Activated naive CD4-positive, alpha-beta T cell treated with anti-CD3 and anti-CD28 coated beads, Interleukin-2, amount 50 U/mL, for 16 hours (primary cell): ENCODE data around the gene GRAMD4.
A peak's percentile ranks its signal among the peaks of the same experiment; 100 is the strongest.

Source experiments
- DNase-seq: peaks from one replicate; pipeline ENCODE4 v3.0.0-alpha.2; 2020

GRAMD4 gene

DNA sequence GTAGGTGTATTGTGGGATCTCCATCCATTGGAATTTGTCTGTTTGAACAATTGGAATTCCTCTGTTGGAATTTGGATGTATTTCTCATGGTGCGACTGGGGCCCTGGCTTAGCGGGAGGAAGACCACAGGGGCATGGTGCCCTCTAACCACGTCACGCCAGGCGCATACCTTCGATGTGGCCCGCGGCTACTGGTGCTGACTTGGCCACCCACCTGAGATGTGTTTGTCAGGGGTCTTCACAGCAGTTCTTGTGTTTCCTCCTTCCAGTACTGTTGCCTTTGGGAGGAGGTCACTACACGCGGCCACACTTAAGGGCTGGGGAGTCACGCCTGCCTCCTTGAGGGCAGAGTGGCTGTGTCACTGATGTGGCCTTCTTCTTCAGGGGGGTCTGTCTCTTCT lies 36.6 kb upstream of the GRAMD4 start:
- peak; percentile 1 for DNase-seq

- no peak for DNase-seq
Observed at GRCh38 chr22:46584081-46584921, 35.9 kb upstream of the GRAMD4 start.

DNA sequence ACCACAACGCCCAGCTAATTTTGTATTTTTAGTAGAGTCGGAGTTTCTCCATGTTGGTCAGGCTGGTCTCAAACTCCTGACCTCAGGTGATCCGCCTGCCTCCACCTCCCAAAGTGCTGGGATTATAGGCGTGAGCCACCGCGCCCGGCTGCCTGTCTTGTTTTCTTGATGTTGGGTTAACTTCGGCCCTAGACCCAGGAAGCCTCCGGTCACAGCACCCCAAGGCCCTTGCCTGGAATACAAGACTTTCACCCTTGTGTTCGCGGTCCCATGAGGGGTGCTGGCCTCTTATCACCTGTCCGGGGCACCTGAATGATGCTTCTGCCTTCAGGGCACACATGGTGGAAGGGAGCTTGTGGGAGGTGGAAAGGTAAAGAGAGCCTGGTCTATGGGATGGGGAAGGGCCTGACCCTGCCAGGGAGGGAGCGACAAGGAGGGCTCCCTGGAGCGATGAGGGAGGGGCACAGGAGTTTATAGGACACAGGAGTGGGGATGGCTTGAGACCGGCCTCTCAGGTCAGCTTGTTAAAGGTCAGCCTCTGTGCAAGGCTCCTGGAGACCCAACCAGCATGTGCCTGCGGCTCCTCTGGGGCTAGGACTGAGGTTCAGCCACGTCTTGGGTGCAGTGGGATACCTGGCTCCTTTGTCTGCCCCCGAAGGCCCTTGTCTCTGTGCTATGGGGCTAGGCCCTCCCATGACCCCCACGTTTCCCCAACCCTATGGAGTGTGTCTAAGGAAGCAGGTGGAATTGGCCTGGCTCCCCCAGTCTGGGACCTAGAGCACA lies 34.7 kb upstream of the GRAMD4 start:
- no peak for DNase-seq

DNA sequence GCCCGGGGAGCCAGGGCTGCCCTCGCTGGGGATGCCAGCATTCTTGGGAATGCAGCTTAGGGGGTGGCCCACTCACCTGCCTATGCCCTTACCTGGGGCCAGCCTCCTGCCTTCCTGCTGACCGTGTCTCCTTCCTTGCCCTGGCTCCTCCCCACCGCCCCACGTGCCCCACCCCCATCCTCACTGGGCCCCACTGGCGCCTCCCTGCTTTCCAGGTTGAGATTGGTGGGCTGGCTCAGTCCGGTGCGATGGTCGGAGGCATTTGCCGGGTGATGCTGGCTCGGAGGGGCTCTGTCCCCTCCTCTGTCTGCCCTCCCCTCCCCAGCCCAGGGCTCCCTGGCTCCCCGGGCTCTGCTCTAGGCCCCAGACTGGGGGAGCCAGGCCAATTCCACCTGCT lies 34.1 kb upstream of the GRAMD4 start:
- no peak for DNase-seq

DNA sequence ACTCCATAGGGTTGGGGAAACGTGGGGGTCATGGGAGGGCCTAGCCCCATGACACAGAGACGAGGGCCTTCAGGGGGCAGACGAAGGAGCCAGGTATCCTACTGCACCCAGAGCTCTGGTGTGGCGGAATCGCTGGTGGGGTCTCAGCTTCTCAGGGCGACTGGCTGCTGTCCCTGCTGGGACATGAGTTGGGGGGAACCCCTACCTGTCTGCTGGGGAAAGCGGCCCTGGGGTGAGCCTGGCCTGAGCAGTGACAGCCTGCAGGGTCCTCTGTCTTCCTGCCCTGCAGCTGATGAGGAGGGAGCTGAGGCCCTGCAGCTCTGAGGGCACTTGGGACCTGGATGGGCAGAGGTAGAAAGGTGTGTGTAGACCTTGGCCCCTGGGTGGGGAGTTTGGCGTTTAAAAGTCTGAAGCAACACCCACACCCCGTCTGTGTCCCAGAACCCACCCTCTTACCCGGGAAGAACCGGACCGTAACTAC lies 33.6 kb upstream of the GRAMD4 start:
- no peak for DNase-seq

- no peak for DNase-seq
Observed at GRCh38 chr22:46587061-46587460, 33.1 kb upstream of the GRAMD4 start.

DNA sequence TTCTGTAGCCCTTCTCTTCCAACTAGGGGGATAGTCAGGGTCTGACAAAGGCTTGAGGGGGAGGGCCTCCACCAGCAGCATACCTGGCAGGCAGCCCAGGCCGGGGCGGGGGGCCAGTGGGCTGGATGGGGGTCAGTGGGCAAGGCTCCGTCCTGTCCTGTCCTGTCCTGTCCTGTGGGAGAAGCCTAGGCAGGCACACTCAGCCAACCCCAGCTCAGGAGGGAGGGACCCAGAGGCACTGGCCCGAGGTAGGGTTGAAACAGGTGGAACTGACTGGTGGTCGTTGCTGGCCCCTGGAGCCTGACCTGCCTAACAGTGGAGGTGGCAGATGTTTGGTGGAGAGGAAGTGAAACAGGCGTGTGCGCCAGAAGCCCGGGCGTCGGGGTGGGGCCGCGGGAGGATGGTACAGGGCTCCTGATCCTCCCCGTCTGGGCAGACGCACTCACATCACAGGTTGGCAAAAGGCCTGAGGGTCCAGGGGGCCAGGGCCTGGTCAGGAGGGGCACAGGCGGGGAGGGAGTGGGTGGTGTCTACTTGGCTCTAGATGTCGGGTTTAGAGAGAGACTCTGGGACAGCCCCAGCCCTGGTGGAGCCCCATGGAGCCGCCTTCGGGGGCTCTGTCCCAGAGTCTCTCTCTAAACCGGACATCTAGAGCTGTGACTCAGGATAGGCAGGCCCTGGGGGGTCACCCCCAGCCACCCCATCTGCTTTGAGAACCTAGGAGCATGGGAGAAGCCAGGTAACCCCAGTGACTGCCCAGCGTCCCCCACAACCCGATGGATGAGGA lies 32.5 kb upstream of the GRAMD4 start:
- DNase-seq = no peak

- DNase-seq = no peak
Observed at GRCh38 chr22:46588279-46589140, 31.7 kb upstream of the GRAMD4 start.

- DNase-seq = no peak
Observed at GRCh38 chr22:46589141-46589748, 30.9 kb upstream of the GRAMD4 start.

DNA sequence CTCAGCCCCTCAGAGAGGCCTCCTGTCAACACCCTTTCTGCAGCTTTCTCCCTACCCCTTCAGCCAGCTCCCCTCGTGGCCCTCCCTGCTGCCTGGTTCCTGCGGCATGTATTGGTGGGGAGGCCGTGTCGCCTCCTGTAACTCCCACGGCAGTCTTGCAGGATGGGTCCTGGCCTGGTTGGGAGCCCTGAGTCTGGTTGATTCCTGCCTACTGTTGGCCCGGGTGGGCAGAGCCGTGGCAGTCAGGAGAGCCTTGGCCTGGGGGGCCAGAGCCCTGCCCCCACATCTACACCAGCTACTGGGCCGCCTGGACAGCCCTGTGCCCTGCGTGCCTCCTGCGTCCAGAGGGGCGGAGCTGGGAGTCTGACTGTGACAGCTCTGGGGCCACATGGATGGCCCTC lies 30.3 kb upstream of the GRAMD4 start:
- DNase-seq = no peak

DNA sequence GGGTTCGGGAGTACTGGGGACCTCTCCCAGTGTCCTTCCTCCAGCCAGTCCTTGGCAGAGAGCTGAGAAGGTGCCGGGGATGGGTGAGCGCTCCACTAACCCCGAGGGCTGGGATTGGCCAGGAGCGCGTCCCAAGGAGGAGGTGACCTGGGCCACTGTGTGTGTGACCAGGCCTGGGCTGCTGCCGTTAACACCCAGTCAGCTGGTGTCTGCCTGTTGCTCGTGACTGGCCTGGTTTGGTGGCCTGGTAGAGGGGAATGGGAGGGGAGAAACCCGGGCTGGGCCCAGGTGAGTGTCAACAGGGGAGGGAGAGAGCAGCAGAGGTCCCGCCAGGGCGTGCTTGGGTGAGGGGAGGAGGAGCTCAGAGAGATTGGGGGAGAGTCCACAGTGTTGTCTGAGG lies 29.9 kb upstream of the GRAMD4 start:
- DNase-seq = no peak

DNA sequence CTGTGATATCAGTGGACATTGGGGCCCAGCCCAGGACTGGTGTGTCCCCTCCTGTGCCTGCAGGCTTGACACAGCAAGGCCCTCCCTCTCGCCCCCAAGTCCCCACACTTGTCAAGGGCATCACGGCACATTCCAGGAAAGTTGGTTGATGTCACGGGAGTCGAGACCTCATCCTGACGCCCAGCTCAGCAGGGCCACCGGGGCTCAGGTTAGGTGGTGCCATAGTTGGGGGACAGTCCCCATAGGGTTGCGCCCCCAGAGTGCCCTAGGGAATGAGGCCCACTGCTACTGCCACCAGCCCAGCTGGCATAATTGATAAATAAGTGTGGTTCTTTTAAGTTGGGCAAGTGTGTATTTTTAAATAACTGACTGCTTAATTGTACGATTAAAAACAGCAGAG lies 28.3 kb upstream of the GRAMD4 start:
- no peak for DNase-seq

DNA sequence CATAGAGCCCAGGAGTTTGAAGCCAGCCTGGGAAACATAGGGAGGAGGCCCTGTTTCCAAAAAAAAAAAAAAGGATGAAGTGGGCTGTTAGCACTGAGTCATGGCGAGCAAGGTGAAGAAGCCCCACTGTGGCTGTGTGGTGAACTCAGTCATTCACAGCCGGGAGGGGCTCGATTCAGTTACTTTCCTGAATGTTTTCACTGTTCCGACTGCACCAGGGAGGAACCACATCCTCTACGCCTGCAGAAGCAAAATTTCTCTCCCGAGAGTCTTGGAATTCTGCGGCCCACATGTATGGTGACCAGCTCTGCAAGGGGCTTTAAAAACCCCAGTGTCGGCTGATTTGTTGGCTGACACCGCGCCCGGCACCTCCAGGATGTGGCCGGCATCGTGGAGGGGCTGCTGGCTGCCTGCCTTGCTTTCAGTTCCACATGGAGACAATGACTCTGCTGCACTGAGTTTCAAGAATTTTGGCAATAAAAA lies 27.8 kb upstream of the GRAMD4 start:
- peak; percentile 46 for DNase-seq

DNA sequence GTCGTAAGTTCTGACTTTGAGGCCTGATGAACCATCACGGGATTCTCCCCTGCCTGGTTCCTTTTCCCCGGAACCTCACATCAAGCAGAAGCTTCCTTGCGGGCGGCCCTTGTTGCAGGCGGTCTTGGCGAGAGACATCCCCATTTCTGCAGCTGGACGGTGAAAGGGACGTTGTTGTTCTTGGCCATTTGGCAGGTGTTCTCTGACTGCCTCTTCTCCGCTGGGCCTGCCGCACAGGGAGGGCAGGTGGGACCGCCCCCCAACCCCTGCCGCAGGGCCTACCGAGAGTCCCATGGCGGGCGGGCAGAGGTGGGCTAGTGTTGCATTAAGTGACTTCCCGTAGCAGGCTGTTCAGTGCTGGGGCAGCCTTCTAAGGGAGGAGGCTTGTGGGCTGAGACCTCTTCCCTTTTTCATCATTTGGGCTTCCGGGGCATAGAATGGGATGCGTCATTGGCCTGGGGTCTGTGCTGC lies 26.9 kb upstream of the GRAMD4 start:
- DNase-seq = no peak

- DNase-seq = no peak
Observed at GRCh38 chr22:46593996-46594946, 25.9 kb upstream of the GRAMD4 start.

- DNase-seq = no peak
Observed at GRCh38 chr22:46594947-46595298, 25.3 kb upstream of the GRAMD4 start.

DNA sequence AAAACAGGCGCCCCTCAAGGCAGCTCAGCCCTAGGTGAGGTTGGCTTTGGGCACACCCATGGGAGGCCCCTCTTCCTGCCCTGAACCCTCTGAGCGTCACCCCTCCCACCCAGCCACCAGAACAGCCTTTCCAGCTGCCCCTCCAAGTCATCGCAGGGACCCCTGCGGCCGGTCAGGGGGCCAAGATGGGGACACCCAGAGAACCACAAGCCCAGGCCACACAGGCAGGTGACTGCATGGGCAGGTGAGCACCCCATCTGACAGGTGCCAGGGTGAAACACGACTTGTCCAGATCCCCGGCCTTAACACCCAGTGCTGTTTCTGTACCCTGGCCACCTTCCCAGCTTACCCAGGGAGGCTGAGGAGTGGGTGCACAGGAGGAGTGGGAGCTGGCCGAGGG lies 24.6 kb upstream of the GRAMD4 start:
- DNase-seq = no peak

DNA sequence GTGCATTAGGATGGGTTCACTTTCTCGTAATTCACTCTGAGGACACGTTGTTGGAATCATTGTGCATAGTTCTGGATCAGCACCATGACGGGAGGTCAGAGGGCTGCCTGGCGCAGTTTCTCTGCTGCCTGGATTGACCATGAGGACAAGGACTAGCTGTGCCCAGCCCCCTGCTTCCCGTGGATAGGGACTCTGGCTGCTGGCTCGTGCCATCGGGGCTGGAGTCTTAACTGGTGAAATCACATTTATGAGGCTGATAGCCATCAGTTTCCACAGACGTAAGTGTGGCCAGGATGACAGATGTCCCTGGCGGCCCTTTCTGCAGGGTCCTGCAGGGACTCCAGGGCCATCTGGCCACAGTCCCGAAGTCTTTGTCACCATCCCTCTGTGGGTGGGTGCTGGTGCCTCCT lies 24.1 kb upstream of the GRAMD4 start:
- DNase-seq = no peak

DNA sequence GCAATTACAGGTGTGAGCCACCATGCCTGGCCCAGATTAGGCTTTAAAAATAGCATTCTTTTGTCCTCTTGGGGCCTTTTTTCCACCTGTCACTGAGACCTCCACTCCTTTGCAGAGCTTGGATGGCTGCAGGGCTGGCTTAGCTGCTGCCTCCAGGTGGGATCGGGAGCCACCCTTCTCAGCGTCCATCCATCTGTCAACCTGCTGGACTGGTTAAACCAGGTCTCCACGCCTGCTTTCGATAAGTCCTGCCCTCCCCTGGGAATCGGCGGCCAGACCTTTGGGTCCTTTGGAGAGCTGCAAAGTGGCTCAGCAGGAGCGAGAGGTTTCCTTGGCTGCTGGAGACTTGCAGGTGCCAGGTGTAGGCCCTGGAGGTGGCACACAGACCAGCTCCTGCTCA lies 23.4 kb upstream of the GRAMD4 start:
- DNase-seq = no peak

GRCh38 chr22:46598224-46598623 lies 22.0 kb upstream of the GRAMD4 start:
- no peak for DNase-seq
